Neuronal stem cell (in vitro differentiated cells): Measurements from ENCODE around the gene MMUT.

ENCODE experiments used
- DNase-seq: peaks from one replicate; pipeline ENCODE4 v3.0.0-alpha.2; 2013; ENCODE audit warnings: low spot score
- H2AFZ ChIP-seq: one replicate; pipeline ENCODE4 v1.6.1; 2013; ENCODE audit warnings: mild to moderate bottlenecking, low read length, inconsistent platforms
- H2AK5ac ChIP-seq: 2 replicates; pipeline ENCODE4 v1.6.1; 2013; ENCODE audit warnings: low read depth, mild to moderate bottlenecking, inconsistent platforms, low read length, moderate library complexity, mixed read lengths
- H2BK120ac ChIP-seq: 2 replicates; pipeline ENCODE4 v1.6.1; 2013; ENCODE audit warnings: low read depth, mild to moderate bottlenecking, inconsistent platforms, low read length, moderate library complexity, mixed read lengths
- H2BK12ac ChIP-seq: one replicate; pipeline ENCODE4 v1.6.1; 2013; ENCODE audit warnings: low read length, inconsistent platforms
- H2BK15ac ChIP-seq: 2 replicates; pipeline ENCODE4 v1.6.1; 2013; ENCODE audit warnings: mild to moderate bottlenecking, low read length, inconsistent platforms, mixed read lengths
- H2BK5ac ChIP-seq: one replicate; pipeline ENCODE4 v1.6.1; 2013; ENCODE audit warnings: inconsistent platforms, mild to moderate bottlenecking, low read length, moderate library complexity
- H3K14ac ChIP-seq: one replicate; pipeline ENCODE4 v1.6.1; 2013; ENCODE audit warnings: low read length, inconsistent platforms
- H3K18ac ChIP-seq: 2 replicates; pipeline ENCODE4 v1.6.1; 2013; ENCODE audit warnings: low read length, inconsistent platforms
- H3K23ac ChIP-seq: 2 replicates; pipeline ENCODE4 v1.6.1; 2013; ENCODE audit warnings: low read depth, mild to moderate bottlenecking, mixed read lengths, low read length, inconsistent platforms; ENCODE audit not compliant: poor library complexity
- H3K27ac ChIP-seq: replicated peaks from 3 replicates; pipeline ENCODE4 v1.5.1; 2013; ENCODE audit warnings: low read length, inconsistent platforms
- H3K27me3 ChIP-seq, 3 experiments: 2 replicates each; pipeline ENCODE4 v1.6.1; 2013; ENCODE audit warnings: low read length in 3 of 3, mild to moderate bottlenecking in 2 of 3, inconsistent platforms in 1 of 3, low read depth in 1 of 3, mixed read lengths in 1 of 3, moderate library complexity in 1 of 3; ENCODE audit not compliant: control insufficient read depth in 3 of 3, insufficient read depth in 3 of 3
- H3K36me3 ChIP-seq, 2 donors: replicated peaks in 1 of 2; 2 replicates each; pipeline ENCODE4 v1.6.1; 2013; ENCODE audit warnings: low read length in 2 of 2; ENCODE audit not compliant: control insufficient read depth in 2 of 2, insufficient read depth in 2 of 2
- H3K4ac ChIP-seq: 2 replicates; pipeline ENCODE4 v1.6.1; 2013; ENCODE audit warnings: inconsistent platforms, mild to moderate bottlenecking, low read length, moderate library complexity
- H3K4me1 ChIP-seq, 2 donors: 1 replicate in 1 of 2; 2 replicates in 1 of 2; pipeline ENCODE4 v1.6.1; 2013; ENCODE audit warnings: low read length in 2 of 2, low read depth in 1 of 2; ENCODE audit not compliant: control insufficient read depth in 2 of 2, insufficient read depth in 1 of 2
- H3K4me2 ChIP-seq: one replicate; pipeline ENCODE4 v1.6.1; 2013; ENCODE audit warnings: mild to moderate bottlenecking, low read length, inconsistent platforms; ENCODE audit not compliant: insufficient read depth, poor library complexity, severe bottlenecking
- H3K4me3 ChIP-seq, 2 donors: 2 replicates each; pipeline ENCODE4 v1.5.1; 2013; ENCODE audit warnings: low read length in 2 of 2, mild to moderate bottlenecking in 2 of 2, inconsistent platforms in 1 of 2, moderate library complexity in 1 of 2
- H3K79me1 ChIP-seq: one replicate; pipeline ENCODE4 v1.6.1; 2013; ENCODE audit warnings: low read depth, mild to moderate bottlenecking, inconsistent platforms, low read length, moderate library complexity
- H3K9ac ChIP-seq: one replicate; pipeline ENCODE4 v1.6.1; 2013; ENCODE audit warnings: mild to moderate bottlenecking, low read depth, low read length, inconsistent platforms; ENCODE audit not compliant: poor library complexity
- H3K9me3 ChIP-seq, 2 donors: replicated peaks in 1 of 2; 2 replicates each; pipeline versions ENCODE3 to v1.6.1; 2013; ENCODE audit warnings: low read length in 2 of 2, mild to moderate bottlenecking in 2 of 2, inconsistent platforms in 1 of 2, low read depth in 1 of 2, mixed read lengths in 1 of 2, moderate library complexity in 1 of 2; ENCODE audit not compliant: control insufficient read depth in 2 of 2, insufficient read depth in 1 of 2
- H4K8ac ChIP-seq: one replicate; pipeline ENCODE4 v1.6.1; 2013; ENCODE audit warnings: low read depth, mild to moderate bottlenecking, inconsistent platforms, low read length, moderate library complexity
- H4K91ac ChIP-seq: one replicate; pipeline ENCODE4 v1.6.1; 2013; ENCODE audit warnings: low read length, low read depth, mild to moderate bottlenecking, inconsistent platforms; ENCODE audit not compliant: poor library complexity
- WGBS, 2 donors: extraction: QIAGEN DNeasy Blood & Tissue Kit; methylation state at CpG; one replicate each; pipeline ENCODE4 v1.1.7; 2013; ENCODE audit warnings: missing lambda C conversion rate in 2 of 2, mixed read lengths in 1 of 2; ENCODE audit not compliant: insufficient read length in 2 of 2, insufficient replicate concordance in 1 of 2; ENCODE audit errors: extremely low coverage in 2 of 2; 5-methylcytosine and 5-hydroxymethylcytosine counted together

Gene MMUT

GRCh38 chr6:49499623-49500022 is 36.6 kb upstream of the MMUT start, which contains the start of gene GLYATL3:
Gene GLYATL3 (plus strand): TSS chr6:49499923. CDS start chr6:49511991, 12,068 bp downstream.
- no peak within 1 kb of the TSS for H2AK5ac ChIP-seq
- H4K91ac ChIP-seq, result no peak within 1 kb of the TSS
- H3K4me2 ChIP-seq, result no peak within 1 kb of the TSS
- no peak for DNase-seq
- H3K4me1 ChIP-seq, result no peaks in the 10 kb centered on the region
- no peak within 1 kb of the TSS for H3K27ac ChIP-seq
- H3K4ac ChIP-seq, result no peak within 1 kb of the TSS
- no peak within 1 kb of the TSS for H3K14ac ChIP-seq
- no peak within 1 kb of the TSS for H2BK15ac ChIP-seq
- no peak within 1 kb of the TSS for H4K8ac ChIP-seq
- no peaks in the 10 kb centered on the region for H3K27me3 ChIP-seq
- no peaks in the 10 kb centered on the region for H3K79me1 ChIP-seq
- WGBS, 2 donors, result no CpG with 5 or more reads among the region's 2 CpGs
- no peak within 1 kb of the TSS for H2BK12ac ChIP-seq
- no peak within 1 kb of the TSS for H2BK5ac ChIP-seq
- H3K23ac ChIP-seq, result no peak within 1 kb of the TSS
- no peak within 1 kb of the TSS for H3K18ac ChIP-seq
- no peak within 1 kb of the TSS for H3K9ac ChIP-seq
- H2AFZ ChIP-seq, result no peak within 1 kb of the TSS
- H3K9me3 ChIP-seq, result no peaks in the 10 kb centered on the region
- H3K36me3 ChIP-seq, result no peaks in the 10 kb centered on the region
- no peak within 1 kb of the TSS for H3K4me3 ChIP-seq
- no peak within 1 kb of the TSS for H2BK120ac ChIP-seq

- H4K91ac ChIP-seq, result no peak overlapping the region
- H3K4me2 ChIP-seq, result no peak overlapping the region
- H3K36me3 ChIP-seq, result no peaks in the 10 kb centered on the region
- H3K18ac ChIP-seq, result no peak overlapping the region
- no peak overlapping the region for H3K23ac ChIP-seq
- no peak overlapping the region for H2BK120ac ChIP-seq
- no peaks in the 10 kb centered on the region for H3K79me1 ChIP-seq
- H2BK12ac ChIP-seq, result no peak overlapping the region
- no CpG with 5 or more reads among the region's 1 CpG for WGBS, 2 donors
- no peak overlapping the region for H3K4me3 ChIP-seq
- H2AFZ ChIP-seq, result no peak overlapping the region
- H3K27me3 ChIP-seq, result no peaks in the 10 kb centered on the region
- no peak overlapping the region for H3K4ac ChIP-seq
- no peak overlapping the region for H3K9ac ChIP-seq
- no peak overlapping the region for H3K14ac ChIP-seq
- H2AK5ac ChIP-seq, result no peak overlapping the region
- DNase-seq, result no peak
- no peak overlapping the region for H2BK15ac ChIP-seq
- H3K4me1 ChIP-seq, result no peaks in the 10 kb centered on the region
- H4K8ac ChIP-seq, result no peak overlapping the region
- H3K27ac ChIP-seq, result no peak overlapping the region
- H3K9me3 ChIP-seq, result no peaks in the 10 kb centered on the region
- H2BK5ac ChIP-seq, result no peak overlapping the region
These were observed 36.1 kb upstream of the MMUT start for GRCh38 chr6:49499126-49499525.

- Histone ChIP-seq H2BK15ac (no peak overlapping the region), H3K14ac (no peak overlapping the region), H2AK5ac (no peak overlapping the region), H2BK5ac (no peak overlapping the region), H3K27ac (no peak overlapping the region), H3K36me3 (peaks cover 0 to 16% of the 10 kb centered on the region in 2 donors), H3K9me3 (no peaks in the 10 kb centered on the region), H2BK120ac (no peak overlapping the region), H3K4me1 (no peaks in the 10 kb centered on the region), H3K9ac (no peak overlapping the region), H3K23ac (no peak overlapping the region), H4K8ac (no peak overlapping the region), H3K4me3 (no peak overlapping the region), H3K4ac (no peak overlapping the region), H3K18ac (no peak overlapping the region), H2BK12ac (no peak overlapping the region), H3K27me3 (no peaks in the 10 kb centered on the region), H3K79me1 (no peaks in the 10 kb centered on the region), H3K4me2 (no peak overlapping the region), H2AFZ (no peak overlapping the region), H4K91ac (no peak overlapping the region)
- no peak for DNase-seq
- WGBS, 2 donors, result no CpG with 5 or more reads among the region's 3 CpGs
These were observed 34.3 kb upstream of the MMUT start for GRCh38 chr6:49497304-49497703.

- Histone ChIP-seq H2BK120ac (no peak overlapping the region), H3K27ac (no peak overlapping the region), H2AK5ac (no peak overlapping the region), H3K18ac (no peak overlapping the region), H2AFZ (no peak overlapping the region), H3K9me3 (no peaks in the 10 kb centered on the region), H3K4me1 (no peaks in the 10 kb centered on the region), H4K8ac (no peak overlapping the region), H3K27me3 (no peaks in the 10 kb centered on the region), H3K14ac (no peak overlapping the region), H2BK15ac (no peak overlapping the region), H3K4me3 (no peak overlapping the region), H3K79me1 (no peaks in the 10 kb centered on the region), H3K9ac (no peak overlapping the region), H3K23ac (no peak overlapping the region), H3K36me3 (peaks cover 3 to 78% of the 10 kb centered on the region in 2 donors), H3K4ac (no peak overlapping the region), H2BK12ac (no peak overlapping the region), H3K4me2 (no peak overlapping the region), H2BK5ac (no peak overlapping the region), H4K91ac (no peak overlapping the region)
- no CpG with 5 or more reads among the region's 4 CpGs for WGBS, 2 donors
- no peak for DNase-seq
These were observed 27.6 kb upstream of the MMUT start for GRCh38 chr6:49490633-49491032.
